ENCODE results near the gene PLAAT1.

The PLAAT1 gene

GRCh38 chr3:193240850-193241706 is at the start of gene PLAAT1:
PLAAT1 (plus strand) TSS chr3:193241222; CDS start chr3:193255651, 14,429 bp downstream.
- DNase-seq (ENCODE audit: low read depth): no peak

- no peak for DNase-seq (ENCODE audit: low read depth)
These were observed 46.7 kb upstream of the PLAAT1 start for GRCh38 chr3:193194371-193194770.

DNA sequence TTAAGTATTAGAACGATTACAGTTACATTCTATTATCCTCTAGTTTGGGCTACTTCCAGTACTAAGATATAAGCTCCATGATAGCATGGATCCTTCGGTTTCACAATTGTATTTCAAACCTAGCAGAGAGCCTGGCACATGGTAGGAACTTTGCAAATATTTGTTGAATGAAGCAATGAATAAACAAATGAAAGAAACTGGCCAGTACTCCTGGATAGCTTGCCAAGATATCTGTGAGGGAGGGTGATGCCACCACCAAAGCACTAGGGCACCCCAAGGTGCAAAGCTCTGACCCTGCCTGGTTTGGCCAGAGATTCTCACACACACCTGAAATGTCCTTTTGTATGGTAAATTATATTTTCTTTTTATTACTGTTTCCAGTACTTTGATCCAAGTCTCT is 44.3 kb upstream of the PLAAT1 start:
- DNase-seq (ENCODE audit: low read depth): no peak

- no peak for DNase-seq (ENCODE audit: low read depth)
These were observed 33.4 kb upstream of the PLAAT1 start for GRCh38 chr3:193207290-193208273.

DNA sequence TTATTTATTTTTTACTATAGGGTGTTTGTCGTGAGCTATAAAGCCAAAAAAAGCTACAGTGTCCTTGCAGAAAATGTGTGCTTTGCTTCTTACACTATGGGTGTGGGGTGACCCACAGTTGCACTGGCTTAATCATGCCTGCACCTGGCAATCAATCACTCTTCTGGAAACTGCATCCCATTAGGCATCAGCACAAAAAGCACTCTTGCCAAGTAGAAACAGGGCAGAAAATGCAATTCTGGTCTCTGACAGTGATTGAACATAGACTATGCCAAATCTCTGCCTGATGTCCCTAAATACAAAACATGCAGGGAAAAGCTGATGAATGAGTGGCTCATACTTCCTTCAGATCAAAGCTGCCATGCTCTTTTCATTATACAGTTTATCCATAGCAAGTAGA is 30.4 kb upstream of the PLAAT1 start:
- no peak for DNase-seq (ENCODE audit: low read depth)

- DNase-seq (ENCODE audit: low read depth): no peak
These were observed 29.8 kb upstream of the PLAAT1 start for GRCh38 chr3:193211173-193211572.

- no peak for DNase-seq (ENCODE audit: low read depth)
These were observed 29.0 kb upstream of the PLAAT1 start for GRCh38 chr3:193211984-193212383.

- DNase-seq (ENCODE audit: low read depth): no peak
These were observed 28.2 kb upstream of the PLAAT1 start for GRCh38 chr3:193212844-193213243.

- no peak for DNase-seq (ENCODE audit: low read depth)
These were observed 26.6 kb upstream of the PLAAT1 start for GRCh38 chr3:193214445-193214844.

GRCh38 chr3:193225302-193226125 is 15.5 kb upstream of the PLAAT1 start:
- no peak for DNase-seq (ENCODE audit: low read depth)

DNA sequence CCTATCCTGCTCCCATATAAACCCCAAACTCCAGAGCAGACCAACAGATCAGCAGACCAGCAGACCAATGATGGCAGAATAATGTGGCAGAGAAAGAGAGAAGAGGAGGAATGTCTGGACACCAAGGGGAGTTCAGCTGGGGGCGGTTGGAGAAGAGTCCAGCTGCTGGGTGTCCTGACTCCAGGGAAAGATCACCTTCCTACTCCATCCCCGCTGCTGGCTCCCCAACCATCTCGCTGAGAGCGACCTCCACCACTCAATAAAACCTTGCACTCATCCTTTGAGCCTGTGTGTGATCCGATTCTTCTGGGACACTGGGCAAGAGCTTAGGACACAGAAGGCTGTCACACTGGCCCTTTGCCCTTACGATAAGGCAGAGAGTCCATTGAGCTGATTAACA is 12.8 kb upstream of the PLAAT1 start:
- no peak for DNase-seq (ENCODE audit: low read depth)

DNA sequence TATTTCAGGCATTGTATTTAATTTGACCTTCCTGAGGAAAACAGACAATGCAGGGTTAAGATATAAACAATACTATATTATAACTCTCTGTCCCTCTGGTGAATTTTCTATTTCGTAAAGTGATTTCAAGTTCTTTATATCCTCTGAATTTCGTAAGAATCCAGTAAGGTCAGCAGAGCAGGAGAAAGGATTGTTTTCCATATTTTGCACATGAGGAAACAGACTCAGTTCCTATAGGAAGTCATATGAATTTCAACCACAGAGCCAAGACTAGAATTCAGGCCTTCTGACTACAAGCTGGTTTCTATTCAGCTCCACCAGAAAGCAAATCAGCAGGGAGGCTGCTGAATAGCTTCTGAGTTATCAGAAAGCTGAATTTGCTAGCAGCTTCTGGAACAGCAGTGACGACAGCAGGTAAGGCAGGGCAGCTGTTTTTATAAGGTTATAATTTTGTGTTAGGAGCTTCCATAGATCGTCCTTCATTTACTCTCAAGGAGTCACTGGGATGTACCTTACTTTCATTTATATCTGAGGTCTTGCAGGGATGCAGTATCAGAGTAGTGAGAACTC is 11.1 kb upstream of the PLAAT1 start:
- no peak for DNase-seq (ENCODE audit: low read depth)

GRCh38 chr3:193230610-193231009 is 10.4 kb upstream of the PLAAT1 start:
- no peak for DNase-seq (ENCODE audit: low read depth)

GRCh38 chr3:193231201-193231600 is 9.8 kb upstream of the PLAAT1 start:
- DNase-seq (ENCODE audit: low read depth): no peak

DNA sequence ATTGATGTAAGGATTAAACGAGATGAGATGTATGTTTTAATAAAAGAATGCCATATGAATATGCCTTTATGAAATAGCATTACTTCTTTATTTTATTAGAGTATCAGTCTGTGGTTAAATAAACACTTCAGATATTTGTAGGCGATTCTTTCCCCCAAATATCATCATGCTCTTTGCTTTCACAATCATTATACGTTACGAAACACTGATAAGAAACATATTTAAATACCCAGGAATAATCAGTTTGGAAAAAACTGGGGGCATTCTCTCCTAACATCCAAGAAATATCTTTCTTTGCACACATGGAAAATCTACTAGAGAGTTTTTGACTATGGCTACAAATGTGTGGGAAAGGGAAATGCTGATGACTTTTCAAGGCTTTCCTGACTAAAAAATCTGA is 4.4 kb upstream of the PLAAT1 start:
- DNase-seq (ENCODE audit: low read depth): no peak

DNA sequence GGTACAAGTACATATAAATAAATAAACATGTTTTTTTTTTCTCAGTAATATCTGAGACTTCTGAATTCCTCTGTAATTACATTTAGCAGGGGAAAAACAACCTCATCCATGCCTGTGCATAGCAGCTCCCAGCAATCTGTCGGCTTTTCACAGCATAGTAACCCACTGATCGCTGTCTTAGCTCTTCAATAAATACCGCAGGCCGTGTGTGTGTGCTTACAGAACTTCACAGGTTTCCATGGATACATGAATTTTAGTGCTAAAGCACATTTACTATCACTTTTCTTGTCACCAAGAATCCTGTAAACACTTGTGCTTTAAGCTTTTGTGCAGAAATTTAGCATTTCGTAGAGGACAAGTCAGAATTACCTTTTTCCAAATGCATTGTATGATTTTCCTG is 4.0 kb upstream of the PLAAT1 start:
- DNase-seq (ENCODE audit: low read depth): no peak

DNA sequence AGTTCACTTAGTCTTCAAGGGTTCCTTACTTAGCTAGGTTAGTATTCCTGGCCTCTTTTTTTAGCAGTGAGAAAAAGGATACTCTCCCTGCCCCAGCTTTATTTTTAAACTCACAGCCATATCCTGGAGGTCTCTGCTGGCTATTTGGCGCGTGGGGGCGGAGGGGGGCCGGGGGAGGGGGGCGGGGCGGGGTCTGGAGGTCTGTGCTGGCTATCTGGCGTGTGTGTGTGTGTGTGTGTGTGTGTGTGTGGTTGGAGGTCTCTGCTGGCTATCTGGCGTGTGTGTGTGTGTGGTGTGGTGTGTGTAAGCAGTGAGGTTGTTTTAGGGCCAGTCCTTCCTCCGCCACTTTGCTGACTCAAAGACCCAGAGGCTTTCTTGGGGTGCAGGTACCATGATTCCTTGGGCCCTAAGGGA is 579 bp upstream of the PLAAT1 start:
- no peak for DNase-seq (ENCODE audit: low read depth)

DNA sequence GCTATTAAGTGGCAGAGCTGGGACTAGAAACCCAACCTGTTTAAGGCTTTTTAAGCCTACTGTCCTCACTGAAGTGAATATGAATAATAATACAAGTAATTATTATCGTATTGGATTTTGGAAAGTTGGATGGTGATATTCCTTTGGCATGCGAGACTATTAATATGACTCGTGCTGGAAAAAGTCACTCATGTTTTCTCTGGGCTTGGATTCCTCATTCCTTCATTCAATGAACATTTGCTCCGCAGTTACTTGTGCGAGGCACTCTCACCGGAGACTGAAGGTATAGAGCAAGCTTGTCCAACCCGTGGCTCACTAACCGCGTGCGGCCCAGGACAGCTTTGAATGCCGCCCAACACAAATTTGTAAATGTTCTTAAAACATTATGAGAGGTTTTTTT is 694 bp downstream of the PLAAT1 start:
- no peak for DNase-seq (ENCODE audit: low read depth)

GRCh38 chr3:193243571-193243970 is 2.5 kb downstream of the PLAAT1 start:
- no peak for DNase-seq (ENCODE audit: low read depth)

DNA sequence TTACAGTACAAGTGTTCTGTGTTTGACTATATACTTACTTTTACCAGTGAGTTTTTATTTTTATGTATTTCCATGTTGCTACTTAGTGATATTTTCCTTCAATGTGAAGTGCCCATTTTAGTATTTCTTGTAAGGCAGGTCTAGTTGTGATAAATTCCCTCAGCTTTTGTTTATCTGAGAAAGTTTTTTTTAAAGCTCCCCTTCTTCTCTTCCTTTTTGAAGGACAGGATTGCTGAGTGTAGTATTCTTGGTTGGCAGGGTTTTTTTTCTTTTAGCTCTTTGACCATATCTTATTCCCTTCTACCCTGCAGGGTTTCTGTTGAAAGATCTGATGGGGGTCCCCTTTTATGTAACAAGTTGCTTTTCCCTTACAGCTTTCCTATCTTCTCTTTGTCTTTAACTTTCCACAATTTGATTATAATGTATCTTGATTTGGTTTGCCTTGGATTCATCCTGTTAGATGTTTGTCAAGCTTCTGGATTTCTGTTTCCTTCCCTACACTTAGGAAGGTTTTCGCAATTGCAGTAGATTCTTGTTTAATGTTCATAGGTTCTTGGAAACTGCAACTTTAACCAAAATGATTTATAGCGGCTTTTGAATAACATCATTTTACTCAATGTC is 7.9 kb downstream of the PLAAT1 start:
- no peak for DNase-seq (ENCODE audit: low read depth)

DNA sequence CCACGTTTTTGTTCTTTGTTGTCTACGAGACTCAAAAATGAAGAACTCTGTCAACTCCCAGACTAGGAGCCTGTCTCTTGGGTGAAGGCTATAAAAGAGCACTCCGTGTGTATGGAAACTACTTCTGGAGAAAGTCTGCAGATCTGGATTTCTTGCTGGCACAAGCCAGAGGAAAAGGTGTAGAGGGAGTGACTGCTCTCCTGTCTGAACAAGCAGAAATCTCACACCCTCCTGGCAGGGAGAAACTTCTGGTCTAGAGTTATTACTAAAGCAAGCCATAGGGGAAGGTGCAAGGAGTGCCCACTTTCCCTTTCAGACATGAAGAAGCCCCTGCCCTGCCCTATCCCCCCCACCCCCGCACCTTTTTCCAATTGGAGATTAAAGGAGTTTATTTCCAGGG is 9.5 kb downstream of the PLAAT1 start:
- no peak for DNase-seq (ENCODE audit: low read depth)

All from HS-27A (cell line).